Stimulated activated CD4-positive, alpha-beta T cell treated with anti-CD3 and anti-CD28 coated beads, Interleukin-2, amount 100 ng/mL, for 4 hours (primary cell): Measurements from ENCODE around the gene LRCH1.
"Not testable (repeated sequence)": the region's sequence is repeated elsewhere in the genome, so short reads cannot be mapped to it uniquely, and the experiment has no call there.

Experiments
- DNase-seq: peaks from one replicate; pipeline ENCODE4 v3.0.0-alpha.2; 2020; ENCODE audit warnings: low read depth

LRCH1 gene

GRCh38 chr13:46753137-46753536 lies 200.2 kb downstream of the LRCH1 start:
- DNase-seq: no peak

GRCh38 chr13:46753917-46754316 lies 200.9 kb downstream of the LRCH1 start:
- no peak for DNase-seq

GRCh38 chr13:46754812-46755211 lies 201.8 kb downstream of the LRCH1 start:
- no peak for DNase-seq

GRCh38 chr13:46755508-46755907 lies 202.5 kb downstream of the LRCH1 start:
- DNase-seq: not testable (repeated sequence)

- no peak for DNase-seq
These were observed 204.0 kb downstream of the LRCH1 start for GRCh38 chr13:46756977-46757376.

- no peak for DNase-seq
These were observed 204.7 kb downstream of the LRCH1 start for GRCh38 chr13:46757640-46758039.

- DNase-seq: no peak
These were observed 206.9 kb downstream of the LRCH1 start for GRCh38 chr13:46759846-46760245.

GRCh38 chr13:46761174-46761573 lies 208.2 kb downstream of the LRCH1 start:
- no peak for DNase-seq

GRCh38 chr13:46761866-46762265 lies 208.9 kb downstream of the LRCH1 start:
- DNase-seq: no peak

- not testable (repeated sequence) for DNase-seq
These were observed 217.0 kb downstream of the LRCH1 start for GRCh38 chr13:46769925-46770324.

GRCh38 chr13:46771693-46772092 lies 218.7 kb downstream of the LRCH1 start:
- DNase-seq: no peak

- DNase-seq: no peak
These were observed 220.6 kb downstream of the LRCH1 start for GRCh38 chr13:46773541-46773940.

- DNase-seq: no peak
These were observed 222.6 kb downstream of the LRCH1 start for GRCh38 chr13:46775385-46776107.

- no peak for DNase-seq
These were observed 225.1 kb downstream of the LRCH1 start for GRCh38 chr13:46778095-46778494.

GRCh38 chr13:46778890-46779289 lies 225.9 kb downstream of the LRCH1 start:
- DNase-seq: no peak

GRCh38 chr13:46782066-46782465 lies 229.1 kb downstream of the LRCH1 start:
- DNase-seq: no peak

- no peak for DNase-seq
These were observed 229.7 kb downstream of the LRCH1 start for GRCh38 chr13:46782691-46783090.

GRCh38 chr13:46783504-46783903 lies 230.5 kb downstream of the LRCH1 start:
- no peak for DNase-seq

GRCh38 chr13:46795321-46795720 lies 242.4 kb downstream of the LRCH1 start:
- no peak for DNase-seq

GRCh38 chr13:46796129-46796514 lies 243.2 kb downstream of the LRCH1 start:
- DNase-seq: no peak

- peak; percentile 85 for DNase-seq
These were observed 243.8 kb downstream of the LRCH1 start, which contains the start of gene ESD for GRCh38 chr13:46796515-46797474. Gene ESD, minus strand, starts transcription at chr13:46797161. Its CDS starts 5,748 bp downstream, at chr13:46791413.

GRCh38 chr13:46797501-46798237 lies 244.7 kb downstream of the LRCH1 start:
- DNase-seq: no peak
